GM12875 (cell line): Measurements from ENCODE around the gene NPAS2.

Source experiments
- H3K4me3 ChIP-seq: one replicate; pipeline ENCODE4 v1.5.1; 2011; ENCODE audit warnings: low read depth, low read length, control low read depth
- CTCF ChIP-seq: IDR thresholded peaks from 2 replicates; pipeline ENCODE4 v1.5.1; 2011; ENCODE audit warnings: low read depth, mild to moderate bottlenecking, control low read depth, inconsistent platforms, low read length, moderate library complexity, borderline replicate concordance; ENCODE audit not compliant: insufficient read depth

Gene NPAS2

GRCh38 chr2:100819370-100820272 is at the start of gene NPAS2:
Gene NPAS2 (plus strand): TSS chr2:100820139. CDS start chr2:100904755, 84,616 bp downstream.
- H3K4me3 ChIP-seq, result no peak within 1 kb of the TSS
- TF ChIP-seq CTCF, result no peak

GRCh38 chr2:100771125-100771524 is 48.8 kb upstream of the NPAS2 start:
- no peak overlapping the region for H3K4me3 ChIP-seq
- no peak for TF ChIP-seq CTCF

- TF ChIP-seq CTCF, result no peak
- H3K4me3 ChIP-seq, result no peak overlapping the region
These were observed 46.4 kb upstream of the NPAS2 start for GRCh38 chr2:100773538-100773937.

GRCh38 chr2:100776445-100776844 is 43.5 kb upstream of the NPAS2 start:
- no peak overlapping the region for H3K4me3 ChIP-seq
- no peak for TF ChIP-seq CTCF

- H3K4me3 ChIP-seq, result no peak overlapping the region
These were observed 41.1 kb upstream of the NPAS2 start for GRCh38 chr2:100778637-100779450.

GRCh38 chr2:100779908-100780202 is 40.1 kb upstream of the NPAS2 start:
- no peak overlapping the region for H3K4me3 ChIP-seq
- TF ChIP-seq CTCF, result no peak

More at GRCh38 chr2:100778637-100779450, 41.1 kb upstream of the NPAS2 start:
- no peak for TF ChIP-seq CTCF
